Keratinocyte (primary cell): ENCODE data around the gene SLC17A3. TPM values are rescaled to one million over a fixed set of nuclear protein-coding genes. Genes with fewer than 3 reads are reported as not detected.

ENCODE experiments used
- DNase-seq: peaks from one replicate; pipeline ENCODE4 v3.0.0-alpha.2; 2011; ENCODE audit warnings: low read depth, missing footprints, low spot score
- FAIRE-seq: peaks from 2 replicates; lab custom pipeline; 2011; peaks lifted over from hg19 to GRCh38; lab: Jason Lieb, UNC
- H2AFZ ChIP-seq: 2 replicates; pipeline ENCODE4 v1.6.0; 2012; ENCODE audit warnings: low read length, control low read depth, inconsistent platforms; ENCODE audit not compliant: control insufficient read depth
- H3K27ac ChIP-seq: 2 replicates; pipeline ENCODE4 v1.5.1; 2011; ENCODE audit warnings: low read length; ENCODE audit not compliant: control insufficient read depth, insufficient read depth
- H3K27me3 ChIP-seq: 3 replicates; pipeline ENCODE4 v1.6.0; 2011; ENCODE audit warnings: low read length; ENCODE audit not compliant: control insufficient read depth, insufficient read depth; ENCODE audit errors: extremely low read depth
- H3K36me3 ChIP-seq, 2 experiments: 2 replicates in 1 of 2; 3 replicates in 1 of 2; pipeline ENCODE4 v1.5.1; 2011; ENCODE audit warnings: low read length in 2 of 2, mild to moderate bottlenecking in 1 of 2; ENCODE audit not compliant: control insufficient read depth in 2 of 2, insufficient read depth in 2 of 2; ENCODE audit errors: extremely low read depth in 1 of 2
- H3K4me1 ChIP-seq: 3 replicates; pipeline ENCODE4 v1.5.1; 2011; ENCODE audit warnings: low read length; ENCODE audit not compliant: control insufficient read depth, insufficient read depth; ENCODE audit errors: extremely low read depth
- H3K4me2 ChIP-seq: 3 replicates; pipeline ENCODE4 v1.6.0; 2011; ENCODE audit warnings: low read depth, low read length; ENCODE audit not compliant: control insufficient read depth, insufficient read depth; ENCODE audit errors: extremely low read depth
- H3K4me3 ChIP-seq, 3 experiments: fragments of 200-600 bp in 1 of 3; sonication (generic) in 1 of 3; 2 replicates in 2 of 3; 3 replicates in 1 of 3; pipeline ENCODE4 v1.5.1; 2011 to 2016; ENCODE audit warnings: low read length in 3 of 3, mild to moderate bottlenecking in 3 of 3, control low read depth in 2 of 3, inconsistent platforms in 1 of 3, low read depth in 1 of 3, mixed read lengths in 1 of 3, mixed run types in 1 of 3, moderate library complexity in 1 of 3; ENCODE audit not compliant: control insufficient read depth in 2 of 3, insufficient read depth in 2 of 3; ENCODE audit errors: extremely low read depth in 1 of 3
- H3K79me2 ChIP-seq: 2 replicates; pipeline ENCODE4 v1.6.0; 2012; ENCODE audit warnings: low read length; ENCODE audit not compliant: control insufficient read depth, insufficient read depth
- H3K9ac ChIP-seq: 3 replicates; pipeline ENCODE4 v1.6.0; 2011; ENCODE audit warnings: low read length; ENCODE audit not compliant: control insufficient read depth, insufficient read depth; ENCODE audit errors: extremely low read depth
- H3K9me1 ChIP-seq: 3 replicates; pipeline ENCODE4 v1.6.0; 2011; ENCODE audit warnings: low read length; ENCODE audit not compliant: control insufficient read depth, insufficient read depth; ENCODE audit errors: extremely low read depth
- H3K9me3 ChIP-seq: 2 replicates; pipeline ENCODE4 v1.5.1; 2012; ENCODE audit warnings: low read depth, low read length; ENCODE audit not compliant: control insufficient read depth
- H4K20me1 ChIP-seq: 3 replicates; pipeline ENCODE4 v1.6.0; 2011; ENCODE audit warnings: low read length; ENCODE audit not compliant: control insufficient read depth, insufficient read depth; ENCODE audit errors: extremely low read depth
- CTCF ChIP-seq, 3 experiments: IDR thresholded peaks in 1 of 3; conservative IDR thresholded peaks in 1 of 3; optimal IDR thresholded peaks in 1 of 3; 2 replicates in 2 of 3; 3 replicates in 1 of 3; pipeline versions ENCODE3 to v1.5.1; 2011; ENCODE audit warnings: low read length in 3 of 3, mild to moderate bottlenecking in 3 of 3, moderate library complexity in 2 of 3, control low read depth in 1 of 3, inconsistent platforms in 1 of 3; ENCODE audit not compliant: insufficient read depth in 2 of 3; ENCODE audit errors: extremely low read depth in 1 of 3
- EZH2 ChIP-seq: IDR thresholded peaks from one replicate; pipeline ENCODE4 v1.6.1; 2012; ENCODE audit warnings: inconsistent platforms, mild to moderate bottlenecking, low read length, moderate library complexity
- dilution Hi-C: fragments of 300-500 bp; cut with MboI; formaldehyde crosslinking; loops from one replicate; pipeline ENCODE4 v1.7.0; 2020; ENCODE audit warnings: low sequenced_read_pairs; ENCODE audit not compliant: extremely low pct_ligation_motif_present
- polyA plus RNA-seq, 5 experiments: library from polyadenylated mRNA; depleted of rRNA in 3 of 5; stranded (reverse) in 3 of 5; stranded (forward) in 1 of 5; unstranded in 1 of 5; fragments of >200 nt; gene quantifications; 1 replicate in 1 of 5; 2 replicates in 3 of 5; 3 replicates in 1 of 5; pipeline versions ENCODE4 v1.2.1 to v1.2.3, GENCODE V29; 2011 to 2012; ENCODE audit warnings: missing spikeins in 2 of 5, low read depth in 1 of 5, low replicate concordance in 1 of 5

Gene SLC17A3
- polyA plus RNA-seq, 1 donor (not counting 4 experiments of a cell fraction or from before 2014, with no cell fraction given) = not detected

GRCh38 chr6:25893778-25894177 lies 19.7 kb upstream of the SLC17A3 start:
- dilution Hi-C loops = no loop called here
- no peak overlapping the region for H2AFZ ChIP-seq
- H3K4me3 ChIP-seq = no peak overlapping the region
- H3K4me1 ChIP-seq = no peaks in the 10 kb centered on the region
- no peaks in the 10 kb centered on the region for H3K9me1 ChIP-seq
- no peak for TF ChIP-seq EZH2
- no peak for TF ChIP-seq CTCF (optimal IDR thresholded peaks at IDR 0.05 in 1 of 3, IDR thresholded peaks at IDR 0.05 in 1 of 3, conservative IDR thresholded peaks at IDR 0.05 in 1 of 3; ENCODE audit: extremely low read depth in 1 of 3, insufficient read depth in 2 of 3, low read length in 3 of 3)
- H3K9ac ChIP-seq = no peak overlapping the region
- no peaks in the 10 kb centered on the region for H3K36me3 ChIP-seq
- no peaks in the 10 kb centered on the region for H3K79me2 ChIP-seq
- H3K9me3 ChIP-seq = no peaks in the 10 kb centered on the region
- FAIRE-seq (no peak), DNase-seq (no peak)
- H3K27me3 ChIP-seq = no peaks in the 10 kb centered on the region
- no peak overlapping the region for H3K27ac ChIP-seq
- no peaks in the 10 kb centered on the region for H4K20me1 ChIP-seq
- H3K4me2 ChIP-seq = no peak overlapping the region

DNA sequence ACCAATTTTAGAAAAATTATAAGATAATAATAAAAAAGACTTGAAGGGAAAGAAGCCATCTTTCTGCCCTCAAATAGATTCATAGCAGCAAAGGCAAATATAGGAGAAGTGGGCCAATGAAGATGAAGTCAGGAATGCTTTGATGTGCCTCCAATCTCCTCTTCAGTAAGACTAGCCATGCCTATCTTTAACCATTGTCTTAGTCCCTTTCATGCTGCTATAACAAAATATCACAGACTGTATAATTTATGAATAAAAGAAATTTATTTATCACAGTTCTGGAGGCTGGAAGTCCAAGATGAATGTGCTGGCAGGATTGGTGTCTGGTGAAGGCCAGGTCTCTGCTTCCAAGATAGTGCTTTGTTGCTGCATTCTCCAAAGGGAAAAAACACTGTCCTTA lies 18.8 kb upstream of the SLC17A3 start:
- FAIRE-seq = no peak
- dilution Hi-C loops = no loop called here
- no peak overlapping the region for H3K9ac ChIP-seq

More for the DNA sequence above, 18.8 kb upstream of the SLC17A3 start:
- Histone ChIP-seq H3K4me3 (no peak overlapping the region), H3K4me2 (no peak overlapping the region), H3K79me2 (no peaks in the 10 kb centered on the region), H2AFZ (no peak overlapping the region), H3K9me1 (no peaks in the 10 kb centered on the region), H3K27ac (no peak overlapping the region), H3K9me3 (no peaks in the 10 kb centered on the region), H3K36me3 (no peaks in the 10 kb centered on the region), H4K20me1 (no peaks in the 10 kb centered on the region), H3K4me1 (no peaks in the 10 kb centered on the region), H3K27me3 (no peaks in the 10 kb centered on the region)
- no peak for DNase-seq
- TF ChIP-seq CTCF (optimal IDR thresholded peaks at IDR 0.05 in 1 of 3, IDR thresholded peaks at IDR 0.05 in 1 of 3, conservative IDR thresholded peaks at IDR 0.05 in 1 of 3; ENCODE audit: extremely low read depth in 1 of 3, insufficient read depth in 2 of 3, low read length in 3 of 3) (no peak), EZH2 (no peak)
